Upper lobe of left lung (tissue), 6 donors: ENCODE data around the gene GLP1R. TPM values are rescaled to one million over a fixed set of nuclear protein-coding genes. Genes with fewer than 3 reads are reported as not detected.
A peak's percentile ranks its signal among the peaks of the same experiment; 100 is the strongest.

Source experiments
- ATAC-seq, 2 donors: fragments of 200-7000 bp; cut with Tn5 transposase; one replicate each; pipeline ENCODE4 v1.9.1; 2022; ENCODE audit warnings: mild to moderate bottlenecking in 2 of 2, moderate library complexity in 2 of 2; ENCODE audit not compliant: low FRiP score in 2 of 2
- DNase-seq, 2 donors: peaks; one replicate each; pipeline ENCODE4 v3.0.0-alpha.2; 2019 to 2020
- H3K27ac ChIP-seq, 4 donors: fragments of 200-600 bp; sonication (generic); one replicate each; pipeline ENCODE4 v1.5.1; 2016 to 2019
- H3K27me3 ChIP-seq, 4 donors: fragments of 200-600 bp; sonication (generic); one replicate each; pipeline ENCODE4 v1.5.1; 2017 to 2019
- H3K36me3 ChIP-seq, 4 donors: fragments of 200-600 bp; sonication (generic); one replicate each; pipeline ENCODE4 v1.5.1; 2016 to 2019
- H3K4me1 ChIP-seq, 4 donors: fragments of 200-600 bp; sonication (generic); one replicate each; pipeline ENCODE4 v1.5.1; 2018 to 2019
- H3K4me3 ChIP-seq, 4 donors: fragments of 200-600 bp; sonication (generic); one replicate each; pipeline ENCODE4 v1.5.1; 2017 to 2019; ENCODE audit warnings: mild to moderate bottlenecking in 2 of 4, moderate library complexity in 1 of 4
- H3K9me3 ChIP-seq, 4 donors: fragments of 200-600 bp; sonication (generic); one replicate each; pipeline ENCODE4 v1.5.1; 2018 to 2019
- CTCF ChIP-seq, 6 experiments: fragments of 450-650 bp in 4 of 6; fragments of 200-600 bp in 2 of 6; sonication (generic) in 2 of 6; IDR thresholded peaks; one replicate each; pipeline ENCODE4 v1.5.1; 2016 to 2019; ENCODE audit warnings: antibody characterized with exemption in 6 of 6
- EP300 ChIP-seq, 4 donors: sonication (generic); formaldehyde crosslinking; IDR thresholded peaks; one replicate each; pipeline ENCODE4 v1.5.1; 2017; ENCODE audit warnings: antibody characterized with exemption in 4 of 4, control low read depth in 2 of 4
- POLR2A ChIP-seq, 4 donors: fragments of 450-650 bp; IDR thresholded peaks; one replicate each; pipeline ENCODE4 v1.5.1; 2016 to 2017; ENCODE audit warnings: antibody characterized with exemption in 4 of 4, mild to moderate bottlenecking in 2 of 4
- POLR2AphosphoS5 ChIP-seq, 2 donors: sonication (generic); formaldehyde crosslinking; IDR thresholded peaks; one replicate each; pipeline ENCODE4 v1.5.1; 2017; ENCODE audit warnings: antibody characterized with exemption in 2 of 2
- WGBS, 2 donors: methylation state at CpG; one replicate each; pipeline ENCODE4 v1.1.5; 2017 to 2018; 5-methylcytosine and 5-hydroxymethylcytosine counted together
- total RNA-seq, 6 donors: library from RNA; depleted of rRNA in 4 of 6; stranded (reverse); fragments of >200 nt in 4 of 6; gene quantifications; one replicate each; pipeline versions ENCODE4 v1.1.0 to v1.2.1, GENCODE V29; 2016 to 2021
- donor health status: DM: no; HTN: no; CAD: no; lungs with moderate emphysema.
- donor health status: DM: no; HTN: yes; CAD: no; lungs with severe emphysema.

GLP1R gene
- total RNA-seq, 6 donors from 2014 or later, result 0.09 to 0.24 TPM; not detected in 4

GRCh38 chr6:39068391-39068790 is 19.8 kb downstream of the GLP1R start:
- no peak for ATAC-seq
- no peak for DNase-seq
- no peaks in the 10 kb centered on the region for H3K36me3 ChIP-seq
- no peaks in the 10 kb centered on the region for H3K9me3 ChIP-seq
- no peaks in the 10 kb centered on the region for H3K27me3 ChIP-seq
- TF ChIP-seq EP300 (IDR thresholded peaks at IDR 0.05) (no peak), CTCF (IDR thresholded peaks at IDR 0.05) (no peak), POLR2AphosphoS5 (IDR thresholded peaks at IDR 0.05) (no peak)
- 72 to 93% methylated on average over 3 to 7 of the region's 7 CpGs for WGBS, 2 donors
- H3K27ac ChIP-seq, result no peak overlapping the region
- no peak overlapping the region for H3K4me3 ChIP-seq
- no peaks in the 10 kb centered on the region for H3K4me1 ChIP-seq

GRCh38 chr6:39072830-39073229 is 24.2 kb downstream of the GLP1R start:
- TF ChIP-seq EP300 (IDR thresholded peaks at IDR 0.05) (no peak), POLR2AphosphoS5 (IDR thresholded peaks at IDR 0.05) (no peak), CTCF (IDR thresholded peaks at IDR 0.05) (no peak), POLR2A (IDR thresholded peaks at IDR 0.05) (no peak)
- peak in 1 of 2 donors; percentile 17 for DNase-seq
- Histone ChIP-seq H3K27me3 (no peaks in the 10 kb centered on the region), H3K4me3 (no peak overlapping the region), H3K36me3 (no peaks in the 10 kb centered on the region), H3K9me3 (no peaks in the 10 kb centered on the region), H3K4me1 (no peaks in the 10 kb centered on the region), H3K27ac (no peak overlapping the region)
- ATAC-seq, result no peak
- WGBS, 2 donors, result 94% methylated on average over 5 to 7 of the region's 9 CpGs

- peak in 1 of 2 donors; percentile 18 for ATAC-seq
- no peaks in the 10 kb centered on the region for H3K4me1 ChIP-seq
- no peak overlapping the region for H3K27ac ChIP-seq
- WGBS, 2 donors, result 89 to 91% methylated on average over 16 to 17 of the region's 17 CpGs
- H3K4me3 ChIP-seq, result no peak overlapping the region
- TF ChIP-seq CTCF (IDR thresholded peaks at IDR 0.05), result no peak
- TF ChIP-seq EP300 (IDR thresholded peaks at IDR 0.05), result no peak
- TF ChIP-seq POLR2AphosphoS5 (IDR thresholded peaks at IDR 0.05), result no peak
- no peak for TF ChIP-seq POLR2A (IDR thresholded peaks at IDR 0.05)
- no peaks in the 10 kb centered on the region for H3K9me3 ChIP-seq
- H3K36me3 ChIP-seq, result no peaks in the 10 kb centered on the region
- peak in 1 of 2 donors; percentile 15 for DNase-seq
- no peaks in the 10 kb centered on the region for H3K27me3 ChIP-seq
These were observed 25.1 kb downstream of the GLP1R start for GRCh38 chr6:39073471-39074355.

- Histone ChIP-seq H3K4me1 (no peaks in the 10 kb centered on the region), H3K9me3 (no peaks in the 10 kb centered on the region), H3K36me3 (no peaks in the 10 kb centered on the region), H3K27me3 (no peaks in the 10 kb centered on the region), H3K4me3 (no peak overlapping the region), H3K27ac (no peak overlapping the region)
- TF ChIP-seq POLR2AphosphoS5 (IDR thresholded peaks at IDR 0.05) (no peak), CTCF (IDR thresholded peaks at IDR 0.05) (no peak), EP300 (IDR thresholded peaks at IDR 0.05) (no peak), POLR2A (IDR thresholded peaks at IDR 0.05) (no peak)
- ATAC-seq (peak in 1 of 2 donors; percentile 27), DNase-seq (no peak)
- 82 to 86% methylated on average over 9 of the region's 9 CpGs for WGBS, 2 donors
These were observed 25.9 kb downstream of the GLP1R start for GRCh38 chr6:39074486-39074885.
